CD4-positive, alpha-beta T cell treated with Interleukin-4 for 1 hour (primary cell): Measurements from ENCODE around the gene GTF2H2C.
"Not testable (repeated sequence)": the region's sequence is repeated elsewhere in the genome, so short reads cannot be mapped to it uniquely, and the experiment has no call there.

Experiments
- DNase-seq, 2 donors: peaks; one replicate each; pipeline ENCODE4 v3.0.0-alpha.2; 2020 to 2022

Gene GTF2H2C

GRCh38 chr5:69559908-69560330 lies at the start of gene GTF2H2C:
Gene GTF2H2C (plus strand): TSS chr5:69560191. CDS start chr5:69565133, 4,942 bp downstream.
- peak; percentile 71 to 82 for DNase-seq

- no peak for DNase-seq
Observed at GRCh38 chr5:69510694-69511093, 49.3 kb upstream of the GTF2H2C start.

DNA sequence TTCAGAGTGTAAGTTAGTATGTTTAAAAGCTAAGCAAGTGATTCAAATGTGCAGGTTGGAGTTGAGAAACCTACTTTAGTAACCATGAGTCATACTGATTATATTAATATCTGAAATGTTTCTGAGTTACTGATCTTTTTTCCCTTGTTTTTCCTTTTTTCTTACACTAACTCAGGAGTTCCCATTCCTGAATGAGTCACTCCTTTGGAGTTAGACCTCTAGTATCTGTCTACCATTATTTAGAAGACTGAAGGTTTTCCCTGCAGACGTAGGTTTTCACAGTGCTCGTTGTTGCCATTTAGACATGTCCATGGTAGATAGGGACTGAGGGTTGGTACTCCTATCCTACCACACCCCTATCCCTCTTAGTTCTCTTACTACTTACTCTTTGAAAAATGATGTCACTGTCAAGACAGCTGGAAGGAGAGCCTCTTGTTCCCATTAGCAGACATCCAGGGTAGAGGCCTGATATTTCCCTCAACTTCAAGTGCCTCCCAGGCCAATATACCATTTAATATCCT lies 47.2 kb upstream of the GTF2H2C start:
- no peak for DNase-seq

GRCh38 chr5:69515570-69515969 lies 44.4 kb upstream of the GTF2H2C start:
- DNase-seq, result not testable (repeated sequence)

GRCh38 chr5:69516769-69517168 lies 43.2 kb upstream of the GTF2H2C start:
- no peak for DNase-seq

- DNase-seq, result no peak
Observed at GRCh38 chr5:69517763-69518212, 42.2 kb upstream of the GTF2H2C start.

DNA sequence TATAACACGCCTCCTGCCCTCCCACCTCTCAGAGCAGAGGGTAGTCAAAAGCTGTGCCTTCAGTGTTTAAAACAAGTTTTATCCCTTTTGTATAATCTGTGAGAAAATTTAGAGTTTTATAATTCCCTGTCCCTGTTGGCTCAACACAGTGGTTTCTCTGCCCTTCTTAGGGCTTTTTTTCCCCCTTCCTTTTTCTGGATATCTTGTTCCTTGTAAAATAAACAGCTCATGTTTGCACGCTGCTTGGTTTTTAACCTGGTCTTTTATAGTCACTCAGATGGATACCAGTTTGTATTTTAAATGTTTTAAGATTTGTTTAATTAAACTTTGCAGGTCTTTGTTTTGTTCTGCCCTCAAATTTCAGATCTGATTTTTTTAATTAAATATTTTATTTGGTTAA lies 40.7 kb upstream of the GTF2H2C start:
- no peak for DNase-seq

- no peak for DNase-seq
Observed at GRCh38 chr5:69522035-69522434, 38.0 kb upstream of the GTF2H2C start.

GRCh38 chr5:69525490-69525889 lies 34.5 kb upstream of the GTF2H2C start:
- DNase-seq, result no peak

- no peak for DNase-seq
Observed at GRCh38 chr5:69526660-69527059, 33.3 kb upstream of the GTF2H2C start.

- no peak for DNase-seq
Observed at GRCh38 chr5:69527128-69527770, 32.7 kb upstream of the GTF2H2C start.

DNA sequence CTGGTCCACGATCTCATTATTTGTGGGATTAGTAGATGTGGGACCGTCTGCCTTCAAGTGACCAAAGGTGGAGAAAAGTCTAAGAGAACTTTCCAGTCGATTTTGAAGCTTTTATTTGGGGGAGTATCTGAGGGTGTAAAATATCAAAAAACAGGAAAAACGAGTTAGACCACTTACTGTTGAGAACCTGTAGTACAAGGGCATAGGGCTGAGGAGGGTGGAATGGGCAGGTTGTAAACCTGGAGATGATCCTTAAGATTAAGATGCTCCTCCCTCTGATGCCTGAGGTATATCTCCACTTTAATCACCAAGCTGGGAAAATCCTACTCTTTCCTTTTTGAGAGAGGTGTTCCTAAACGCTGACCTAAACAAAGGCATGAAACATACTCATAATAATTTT lies 32.0 kb upstream of the GTF2H2C start:
- no peak for DNase-seq

GRCh38 chr5:69528609-69529008 lies 31.4 kb upstream of the GTF2H2C start:
- no peak for DNase-seq

DNA sequence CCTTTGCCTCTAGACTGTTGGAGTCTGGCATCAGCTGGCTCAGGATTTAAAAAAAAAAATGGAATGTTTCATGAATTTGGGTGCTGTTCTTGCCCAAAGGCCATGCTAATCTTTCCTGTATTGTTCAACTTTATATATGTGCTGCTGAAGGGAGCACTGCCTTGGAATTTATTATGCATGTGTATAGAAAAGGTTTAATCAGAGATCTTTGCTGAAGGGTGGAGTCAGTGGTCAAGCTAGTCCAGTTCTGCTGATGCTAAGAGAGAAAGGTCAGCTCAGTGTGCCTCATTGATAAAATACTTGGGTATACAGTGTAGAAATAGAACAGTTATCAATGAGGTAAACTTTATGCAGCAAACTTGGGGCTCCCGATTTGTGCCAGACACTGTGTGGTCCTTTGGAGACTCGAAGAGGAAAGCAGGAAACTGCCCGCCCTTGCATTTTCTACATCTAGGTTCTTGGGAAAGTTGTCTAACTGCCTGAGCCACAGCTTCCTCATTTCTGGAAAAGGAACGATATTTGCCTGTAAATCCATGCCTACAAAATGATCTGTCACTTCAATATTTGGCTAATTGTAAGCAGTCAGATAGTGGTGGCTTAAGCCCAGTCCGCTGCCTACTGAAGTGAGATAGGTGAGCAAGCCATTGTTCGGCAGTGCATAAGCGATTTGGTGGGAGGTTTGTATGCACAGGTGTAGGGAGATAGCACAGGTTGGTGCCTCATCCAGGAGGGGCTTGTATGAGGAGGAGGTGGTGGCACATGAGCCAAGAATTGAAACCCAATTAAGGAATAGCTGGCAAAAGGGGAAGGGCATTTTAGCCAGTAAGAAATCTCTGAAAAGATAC lies 29.2 kb upstream of the GTF2H2C start:
- no peak for DNase-seq

GRCh38 chr5:69531406-69531801 lies 28.6 kb upstream of the GTF2H2C start:
- no peak for DNase-seq

DNA sequence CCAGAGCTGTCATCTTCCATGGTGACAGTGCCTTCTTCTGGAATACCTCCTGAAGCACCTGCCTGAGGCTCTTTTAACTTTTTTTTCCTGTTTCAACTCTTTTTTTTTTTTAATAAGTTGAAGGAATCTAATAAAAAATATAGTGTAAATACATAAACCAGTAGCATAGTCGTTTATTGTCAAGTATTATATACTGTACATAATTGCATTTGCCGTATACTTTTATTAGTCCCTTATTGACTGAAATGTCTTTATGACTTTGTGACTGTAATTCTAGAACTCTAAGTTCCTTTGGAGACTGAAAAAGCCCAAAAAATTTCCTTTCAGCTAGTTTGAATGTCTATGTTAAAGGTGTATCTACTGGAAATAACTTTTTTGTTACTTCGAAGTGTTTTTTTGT lies 22.1 kb upstream of the GTF2H2C start:
- not testable (repeated sequence) for DNase-seq

DNA sequence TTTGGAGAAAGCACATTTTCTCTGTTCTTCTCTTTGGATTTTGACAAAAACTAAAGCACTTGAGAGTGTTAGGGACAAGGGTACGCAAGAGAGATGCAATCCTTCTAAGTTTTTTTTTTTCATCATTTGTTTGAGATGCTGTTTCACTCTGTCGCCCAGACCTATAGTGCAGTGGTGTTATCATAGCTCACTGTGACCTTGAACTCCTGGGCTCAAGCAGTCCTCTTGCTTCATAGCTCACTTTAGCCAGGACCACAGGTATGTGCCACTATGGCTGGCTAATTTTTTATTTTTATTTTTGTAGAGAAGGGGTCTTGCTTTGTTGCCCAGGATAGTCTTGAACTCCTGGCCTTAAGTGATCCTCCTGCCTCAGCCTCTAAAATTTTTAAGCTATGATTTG lies 21.3 kb upstream of the GTF2H2C start:
- not testable (repeated sequence) for DNase-seq

DNA sequence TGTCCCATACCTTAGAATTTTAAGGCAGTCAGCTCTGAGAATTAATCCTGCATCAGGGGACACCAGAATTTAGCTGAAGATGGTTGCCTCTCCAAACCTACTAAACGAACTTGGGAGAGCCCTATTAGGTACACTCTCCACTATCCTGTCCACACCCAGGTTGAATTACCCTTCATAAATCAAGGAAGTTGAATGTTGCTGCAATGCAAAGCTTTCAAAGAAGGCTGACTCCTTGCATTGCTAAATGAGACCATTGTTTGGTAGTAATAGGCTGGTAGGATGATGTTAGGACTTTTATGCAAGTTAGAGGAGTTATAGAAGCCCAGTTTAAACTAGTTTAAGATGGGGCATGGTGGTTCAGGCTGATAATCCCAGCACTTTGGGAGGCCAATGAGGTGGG lies 18.6 kb upstream of the GTF2H2C start:
- DNase-seq, result not testable (repeated sequence)

DNA sequence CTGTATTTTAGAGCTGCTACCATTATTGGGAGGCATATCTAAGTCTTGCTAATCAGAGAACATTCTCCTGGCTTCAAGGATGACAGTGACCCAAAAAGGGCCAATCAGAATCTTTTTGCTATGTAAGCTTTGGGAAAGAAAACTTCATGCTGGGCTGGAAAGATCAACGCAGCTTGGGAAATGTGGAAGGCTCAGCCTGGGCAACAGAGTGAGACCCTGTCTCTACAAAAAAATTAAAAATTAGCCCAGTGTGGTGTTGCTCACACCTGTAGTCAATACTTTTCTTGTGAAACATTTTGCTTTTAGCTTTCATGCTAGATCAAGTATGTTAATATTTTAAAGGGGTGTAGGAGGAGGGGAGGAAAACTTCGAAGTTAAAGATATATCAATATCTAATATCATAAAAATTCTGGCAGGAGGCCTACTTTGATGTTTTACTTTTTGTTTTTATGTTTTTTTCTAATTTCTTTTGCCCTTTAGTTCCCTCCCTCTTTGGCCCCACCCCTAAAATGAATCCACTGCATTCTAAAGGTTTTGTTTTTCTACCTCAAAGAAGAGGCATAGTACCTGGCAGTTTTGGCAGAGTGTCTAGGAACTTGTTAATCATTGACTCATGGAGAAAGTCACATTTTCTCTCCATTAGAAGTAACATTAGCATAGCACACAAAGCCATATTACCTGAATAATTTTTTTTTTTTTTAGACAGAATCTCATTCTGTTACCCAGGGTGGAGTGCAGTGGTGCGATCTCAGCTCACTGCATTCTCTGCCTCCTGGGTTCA lies 17.0 kb upstream of the GTF2H2C start:
- DNase-seq, result not testable (repeated sequence)

DNA sequence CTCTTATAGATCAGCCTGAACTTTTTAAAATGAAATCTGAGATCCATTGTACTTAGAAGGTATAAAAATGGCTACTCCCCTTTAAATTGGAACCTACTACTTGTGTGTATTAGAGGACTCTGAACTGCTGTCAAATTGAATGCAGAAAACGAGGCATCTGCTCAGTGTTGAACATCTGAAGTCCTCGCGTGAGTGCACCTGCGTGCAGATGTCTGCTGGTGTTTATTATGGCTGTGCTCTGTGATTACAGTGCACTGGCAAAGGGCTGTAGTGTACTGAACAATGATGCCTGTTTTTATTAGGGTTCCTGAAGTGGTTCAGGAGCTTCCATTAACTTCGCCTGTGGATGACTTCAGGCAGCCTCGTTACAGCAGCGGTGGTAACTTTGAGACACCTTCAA lies 15.4 kb upstream of the GTF2H2C start:
- not testable (repeated sequence) for DNase-seq

GRCh38 chr5:69560587-69561431 lies 818 bp downstream of the GTF2H2C start:
- not testable (repeated sequence) for DNase-seq

DNA sequence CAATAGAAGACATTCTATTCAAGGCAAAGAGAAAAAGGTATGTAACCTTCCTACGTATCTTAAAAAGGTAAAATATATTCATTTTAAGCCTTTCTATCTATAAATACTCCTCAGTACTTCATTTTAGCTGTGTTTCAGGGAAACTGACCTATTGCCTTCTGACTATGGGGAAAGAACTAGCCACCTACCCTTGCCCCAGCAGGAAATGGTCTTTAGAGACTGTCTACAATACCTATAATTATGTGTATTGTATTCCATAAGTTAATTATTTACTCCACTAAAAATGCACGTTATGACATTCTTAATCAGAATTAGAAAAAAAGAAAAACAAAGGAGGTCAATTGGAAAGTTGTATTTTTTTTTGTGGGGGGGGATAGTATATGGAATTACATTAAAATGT lies 6.2 kb downstream of the GTF2H2C start:
- DNase-seq, result not testable (repeated sequence)
